GM12872 (cell line): ENCODE results near the gene COA8.

Source experiments
- CTCF ChIP-seq: IDR thresholded peaks from 3 replicates; pipeline ENCODE4 v1.5.1; 2011; ENCODE audit warnings: low read depth, mild to moderate bottlenecking, low read length, moderate library complexity; ENCODE audit not compliant: insufficient read depth

COA8 gene

DNA sequence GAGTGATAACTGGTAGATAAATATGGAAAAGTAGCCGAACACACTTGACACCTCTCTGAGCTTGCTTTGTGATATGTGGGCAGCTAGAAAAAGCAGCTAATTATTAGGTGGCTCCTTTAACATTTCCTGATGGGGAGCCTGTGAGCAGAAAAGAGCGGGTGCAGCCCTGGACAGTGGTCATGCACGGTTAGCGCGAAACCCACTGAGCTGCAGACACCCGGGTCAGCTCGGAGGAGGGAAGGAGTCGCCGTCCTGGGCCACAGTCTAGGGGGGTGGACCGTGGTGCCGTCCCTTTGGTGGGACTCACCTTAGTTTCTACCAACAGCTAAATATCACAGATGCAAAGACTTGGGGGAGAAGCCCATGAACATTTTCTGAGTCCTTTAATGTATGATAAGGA is 6.6 kb downstream of the COA8 start:
- no peak for TF ChIP-seq CTCF

DNA sequence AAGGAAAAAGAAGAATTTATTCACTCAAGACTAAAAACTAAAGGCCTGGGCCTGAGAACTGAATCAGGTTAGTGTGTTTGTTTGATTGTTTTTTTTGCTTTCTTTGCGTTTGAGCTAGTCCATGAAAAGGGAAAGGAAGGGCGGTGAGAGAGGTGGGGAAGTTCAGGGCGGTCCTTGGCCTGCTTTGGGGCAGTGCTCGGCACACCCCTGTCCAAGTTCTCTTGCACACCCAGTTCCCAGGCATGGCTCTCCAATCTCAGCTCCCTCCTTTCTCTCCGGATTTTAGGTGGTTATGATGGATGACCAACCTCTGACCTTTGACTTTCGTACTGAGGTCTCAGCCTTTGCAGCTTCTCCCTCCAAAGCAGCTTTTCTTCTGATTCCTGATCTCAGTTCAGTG is 11.3 kb downstream of the COA8 start:
- TF ChIP-seq CTCF = no peak

GRCh38 chr14:103574707-103575285 is 12.0 kb downstream of the COA8 start:
- no peak for TF ChIP-seq CTCF

GRCh38 chr14:103576371-103577024 is 13.7 kb downstream of the COA8 start:
- no peak for TF ChIP-seq CTCF

DNA sequence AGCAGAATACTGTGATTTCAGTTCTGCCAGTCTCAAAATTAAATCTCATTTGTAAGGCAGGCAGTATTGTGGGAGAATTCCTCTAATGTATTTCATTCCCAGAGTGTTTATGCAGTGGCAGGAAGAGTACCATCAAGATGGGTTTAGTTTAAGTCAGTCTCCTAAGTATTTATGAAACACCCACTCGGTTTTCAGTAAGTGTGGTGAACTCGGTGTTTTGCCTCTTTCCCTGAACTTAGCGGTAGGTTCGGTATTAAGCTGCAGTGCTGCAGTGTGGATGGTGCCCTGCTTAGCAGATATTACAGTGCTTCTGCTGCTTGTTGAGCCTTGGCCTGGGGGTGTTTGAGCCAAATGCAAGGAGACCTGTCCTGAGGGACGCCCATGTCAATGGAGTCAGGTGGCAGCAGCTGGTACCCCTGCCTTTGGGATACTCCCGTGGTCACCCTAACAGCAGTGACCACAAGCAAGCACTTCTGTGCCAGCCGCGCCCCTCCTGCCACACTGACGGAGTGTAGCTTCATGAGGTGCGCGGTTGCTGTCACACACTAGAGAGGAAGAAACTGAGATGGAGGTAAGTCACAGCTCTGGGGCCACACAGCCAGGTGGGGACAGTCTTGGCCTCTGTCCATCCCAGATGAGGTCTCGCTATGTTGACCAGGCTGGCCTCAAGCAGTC is 15.8 kb downstream of the COA8 start:
- no peak for TF ChIP-seq CTCF

DNA sequence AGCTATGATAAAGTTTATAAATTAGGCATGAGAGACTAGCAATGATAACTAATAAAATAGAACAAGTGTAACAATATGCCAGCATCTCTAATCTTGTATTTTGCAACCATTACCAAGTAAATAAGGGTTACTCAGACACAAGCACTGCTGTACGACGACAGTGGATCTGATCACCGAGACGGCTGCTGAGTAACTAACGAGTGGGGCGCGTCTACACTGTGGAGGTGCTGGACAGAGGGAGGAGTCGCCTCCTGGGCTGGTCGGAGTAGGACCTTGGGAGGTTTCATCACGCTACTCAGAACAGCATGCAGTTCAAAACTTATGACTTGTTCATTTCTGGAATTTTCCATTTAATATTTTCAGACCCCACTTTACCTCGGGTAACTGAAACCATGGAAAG is 18.4 kb downstream of the COA8 start:
- no peak for TF ChIP-seq CTCF

- TF ChIP-seq CTCF = no peak
Measured at GRCh38 chr14:103581954-103582703, 19.4 kb downstream of the COA8 start.
